Osteocyte (in vitro differentiated cells): ENCODE measurements around the gene TOX4. TPM values are rescaled to one million over a fixed set of nuclear protein-coding genes. Genes with fewer than 3 reads are reported as not detected.
A peak's percentile ranks its signal among the peaks of the same experiment; 100 is the strongest.

Source experiments
- DNase-seq: peaks from one replicate; pipeline ENCODE4 v3.0.0; 2021; ENCODE audit warnings: mixed read lengths; ENCODE audit not compliant: unreplicated experiment; ENCODE audit errors: extremely low spot score
- H3K27ac Mint-ChIP-seq: one replicate; pipeline ENCODE4 v1.8.0; 2021; ENCODE audit warnings: mild to moderate bottlenecking, mixed read lengths; ENCODE audit not compliant: unreplicated experiment
- H3K27me3 Mint-ChIP-seq: one replicate; pipeline ENCODE4 v1.8.0; 2021; ENCODE audit warnings: mixed read lengths; ENCODE audit not compliant: unreplicated experiment
- H3K36me3 Mint-ChIP-seq: one replicate; pipeline ENCODE4 v1.8.0; 2021; ENCODE audit warnings: mixed read lengths; ENCODE audit not compliant: unreplicated experiment
- H3K4me1 Mint-ChIP-seq: one replicate; pipeline ENCODE4 v1.8.0; 2021; ENCODE audit warnings: mixed read lengths; ENCODE audit not compliant: unreplicated experiment
- H3K4me3 Mint-ChIP-seq: one replicate; pipeline ENCODE4 v1.8.0; 2021; ENCODE audit warnings: mild to moderate bottlenecking, moderate library complexity, mixed read lengths; ENCODE audit not compliant: unreplicated experiment
- H3K9me3 Mint-ChIP-seq: one replicate; pipeline ENCODE4 v1.8.0; 2021; ENCODE audit warnings: mixed read lengths; ENCODE audit not compliant: unreplicated experiment
- total RNA-seq: library from RNA; stranded (reverse); gene quantifications from 2 replicates; pipeline ENCODE4 v1.2.1, GENCODE V29; 2021
- TF ChIP-seq, protein P1 (sequence below): fragments of 200-600 bp; sonication (generic); IDR thresholded peaks from 2 replicates; pipeline ENCODE4 v1.5.0; 2021; ENCODE audit warnings: antibody characterized with exemption, mild to moderate bottlenecking, moderate library complexity

TOX4 gene
- total RNA-seq, 1 donor from 2014 or later: 78.8 TPM

DNA sequence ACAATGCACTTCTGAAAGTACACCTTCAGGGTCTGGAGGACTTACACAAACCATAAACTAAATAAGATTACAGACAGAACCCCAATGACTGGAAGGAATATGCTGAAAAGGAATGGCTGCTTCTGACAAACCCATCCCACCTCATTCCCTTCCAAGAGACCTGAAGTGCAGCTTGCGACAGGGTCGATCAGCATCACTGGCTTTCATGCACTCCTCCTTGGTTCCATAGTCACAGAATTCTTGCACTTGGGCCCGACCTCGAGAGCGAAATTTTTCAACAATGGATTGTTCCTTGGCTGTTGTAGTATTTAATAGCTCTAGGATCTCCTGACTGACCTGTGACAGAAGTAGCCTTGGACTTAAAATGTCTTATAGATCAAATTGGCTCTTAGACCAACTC is 24.6 kb downstream of the TOX4 start:
- TF ChIP-seq, protein P1, sequence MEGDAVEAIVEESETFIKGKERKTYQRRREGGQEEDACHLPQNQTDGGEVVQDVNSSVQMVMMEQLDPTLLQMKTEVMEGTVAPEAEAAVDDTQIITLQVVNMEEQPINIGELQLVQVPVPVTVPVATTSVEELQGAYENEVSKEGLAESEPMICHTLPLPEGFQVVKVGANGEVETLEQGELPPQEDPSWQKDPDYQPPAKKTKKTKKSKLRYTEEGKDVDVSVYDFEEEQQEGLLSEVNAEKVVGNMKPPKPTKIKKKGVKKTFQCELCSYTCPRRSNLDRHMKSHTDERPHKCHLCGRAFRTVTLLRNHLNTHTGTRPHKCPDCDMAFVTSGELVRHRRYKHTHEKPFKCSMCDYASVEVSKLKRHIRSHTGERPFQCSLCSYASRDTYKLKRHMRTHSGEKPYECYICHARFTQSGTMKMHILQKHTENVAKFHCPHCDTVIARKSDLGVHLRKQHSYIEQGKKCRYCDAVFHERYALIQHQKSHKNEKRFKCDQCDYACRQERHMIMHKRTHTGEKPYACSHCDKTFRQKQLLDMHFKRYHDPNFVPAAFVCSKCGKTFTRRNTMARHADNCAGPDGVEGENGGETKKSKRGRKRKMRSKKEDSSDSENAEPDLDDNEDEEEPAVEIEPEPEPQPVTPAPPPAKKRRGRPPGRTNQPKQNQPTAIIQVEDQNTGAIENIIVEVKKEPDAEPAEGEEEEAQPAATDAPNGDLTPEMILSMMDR: no peak
- Mint-ChIP-seq H3K4me3 (no peak overlapping the region), H3K36me3 (peaks cover 32% of the 10 kb centered on the region), H3K27ac (no peak overlapping the region), H3K4me1 (no peaks in the 10 kb centered on the region), H3K9me3 (no peaks in the 10 kb centered on the region), H3K27me3 (no peaks in the 10 kb centered on the region)
- no peak for DNase-seq

DNA sequence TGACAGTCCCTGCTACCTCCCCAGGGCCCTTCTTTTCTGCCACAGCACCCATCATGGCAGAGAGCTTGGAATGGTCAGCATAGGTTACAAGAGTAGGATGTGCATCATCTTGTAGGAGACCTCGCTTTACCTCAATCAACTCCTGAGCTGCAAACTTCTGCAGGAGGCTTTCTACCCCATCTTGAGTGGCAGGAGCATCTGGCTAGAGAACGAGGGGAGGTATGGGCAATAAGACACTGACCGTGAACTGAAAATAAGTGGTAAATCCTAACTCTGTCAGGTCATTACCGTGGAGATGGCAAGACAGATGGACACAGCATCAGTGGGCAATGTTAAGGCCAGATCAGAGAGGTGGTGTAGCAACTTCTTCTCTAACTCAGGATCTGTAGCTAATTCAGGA is 26.4 kb downstream of the TOX4 start:
- no peak for DNase-seq
- no peaks in the 10 kb centered on the region for H3K9me3 Mint-ChIP-seq
- H3K4me3 Mint-ChIP-seq: no peak overlapping the region
- no peak overlapping the region for H3K27ac Mint-ChIP-seq
- no peaks in the 10 kb centered on the region for H3K27me3 Mint-ChIP-seq
- peaks cover 1% of the 10 kb centered on the region for H3K4me1 Mint-ChIP-seq
- TF ChIP-seq, protein P1: no peak
- H3K36me3 Mint-ChIP-seq: peaks cover 33% of the 10 kb centered on the region

DNA sequence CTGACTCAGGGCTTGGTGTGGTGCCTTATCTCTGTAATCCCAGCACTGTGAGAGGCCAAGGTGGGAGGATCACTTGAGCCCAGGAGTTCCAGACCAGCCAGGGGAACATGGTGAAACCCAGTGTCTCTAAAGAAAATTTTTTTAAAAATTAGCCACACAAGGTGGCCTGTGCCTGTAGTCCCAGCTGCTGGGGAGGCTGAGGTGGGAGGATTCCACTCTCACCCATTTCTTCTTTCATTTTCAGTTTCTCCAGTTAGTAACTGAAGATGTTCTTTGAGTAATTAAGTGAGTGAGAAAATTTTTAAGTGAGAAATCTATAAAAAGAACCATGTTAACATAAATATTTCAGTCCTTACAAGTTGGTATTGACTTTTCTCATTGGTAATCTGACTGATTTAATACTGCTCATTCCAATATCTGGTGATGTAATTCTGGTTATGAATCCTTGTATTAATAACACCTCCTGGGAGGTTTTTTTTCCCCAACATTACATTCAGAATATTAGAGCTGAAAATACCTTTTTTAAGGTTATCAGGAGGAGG is 28.1 kb downstream of the TOX4 start:
- DNase-seq: no peak
- TF ChIP-seq, protein P1: no peak
- Mint-ChIP-seq H3K4me3 (no peak overlapping the region), H3K9me3 (no peaks in the 10 kb centered on the region), H3K27ac (peak overlapping the region; percentile 31), H3K4me1 (peaks cover 13% of the 10 kb centered on the region), H3K27me3 (no peaks in the 10 kb centered on the region), H3K36me3 (peaks cover 20% of the 10 kb centered on the region)

DNA sequence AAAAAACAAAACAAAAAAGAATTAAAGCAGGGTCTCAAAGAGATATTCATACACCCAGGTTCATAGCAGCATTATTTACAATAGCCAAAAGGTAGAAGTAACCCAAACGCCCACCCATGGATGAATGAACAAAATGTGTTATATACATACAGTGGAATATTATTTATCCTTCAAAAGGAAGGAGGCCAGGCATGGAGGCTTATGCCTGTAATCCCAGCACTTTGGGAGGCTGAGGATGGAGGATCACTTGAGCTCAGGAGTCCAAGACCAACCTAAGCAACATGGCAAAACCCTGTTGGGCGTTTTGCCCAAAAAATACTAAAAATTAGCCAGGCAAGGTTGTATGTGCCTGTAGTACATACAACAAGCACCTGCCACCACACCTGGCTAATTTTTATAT is 29.6 kb downstream of the TOX4 start:
- Mint-ChIP-seq H3K27me3 (no peaks in the 10 kb centered on the region), H3K27ac (no peak overlapping the region), H3K4me3 (no peak overlapping the region), H3K9me3 (no peaks in the 10 kb centered on the region), H3K4me1 (peaks cover 20% of the 10 kb centered on the region), H3K36me3 (peaks cover 13% of the 10 kb centered on the region)
- no peak for DNase-seq
- TF ChIP-seq, protein P1: no peak

DNA sequence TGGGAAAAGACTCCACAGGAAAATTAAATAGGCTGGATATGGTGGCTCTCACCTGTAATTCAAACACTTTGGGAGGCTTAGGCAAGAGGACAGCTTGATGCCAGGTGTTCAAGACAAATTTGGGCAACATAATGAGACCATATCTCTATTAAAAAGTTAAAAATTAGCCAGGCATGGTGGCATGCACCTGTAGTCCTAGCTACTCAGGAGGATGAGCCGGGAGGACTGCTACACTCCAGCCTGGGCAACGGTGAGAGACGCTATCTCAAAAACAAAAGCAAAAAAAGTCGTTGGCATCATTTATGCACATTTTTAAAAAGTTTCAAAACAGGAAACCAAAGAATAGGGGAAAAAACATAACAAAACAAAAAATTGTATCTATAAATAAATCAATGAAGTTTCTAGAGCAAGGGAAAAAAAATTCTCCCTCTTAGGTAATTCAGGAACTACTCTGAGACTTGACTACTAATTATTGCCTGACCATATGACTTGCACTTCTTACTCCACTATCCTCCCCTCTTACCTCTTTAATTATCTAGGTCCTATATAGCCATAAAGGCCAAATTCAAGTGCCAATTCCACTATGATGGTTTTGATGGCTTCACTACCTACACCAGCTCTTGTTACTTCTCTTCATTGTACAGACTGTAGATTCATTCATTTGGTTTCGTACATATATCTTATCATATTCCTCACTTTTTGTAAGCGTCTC is 32.6 kb downstream of the TOX4 start:
- TF ChIP-seq, protein P1: no peak
- Mint-ChIP-seq H3K9me3 (no peaks in the 10 kb centered on the region), H3K36me3 (peaks cover 4% of the 10 kb centered on the region), H3K4me1 (peaks cover 25% of the 10 kb centered on the region), H3K27ac (peak overlapping the region; percentile 98), H3K27me3 (no peaks in the 10 kb centered on the region), H3K4me3 (peak overlapping the region; percentile 98)
- DNase-seq: no peak
